ENCODE data around the gene UPF3A.
A peak's percentile ranks its signal among the peaks of the same experiment; 100 is the strongest.

Gene UPF3A

GRCh38 chr13:114264886-114265611, 16.4 kb upstream of the UPF3A start:
- no peak for DNase-seq

- DNase-seq, result no peak
These were observed 15.2 kb upstream of the UPF3A start for GRCh38 chr13:114266241-114266640.

- DNase-seq, result no peak
These were observed 12.8 kb upstream of the UPF3A start for GRCh38 chr13:114268344-114269280.

GRCh38 chr13:114269281-114269770, 12.1 kb upstream of the UPF3A start:
- no peak for DNase-seq

- no peak for DNase-seq
These were observed 8.4 kb upstream of the UPF3A start for GRCh38 chr13:114272977-114273376.

GRCh38 chr13:114275304-114275703, 6.1 kb upstream of the UPF3A start:
- peak; percentile 35 for DNase-seq

- no peak for DNase-seq
These were observed 2.3 kb upstream of the UPF3A start for GRCh38 chr13:114279146-114279545.

- peak; percentile 46 for DNase-seq
These were observed 1.5 kb upstream of the UPF3A start for GRCh38 chr13:114279758-114280355.

- peak; percentile 69 for DNase-seq
These were observed 755 bp downstream of the UPF3A start for GRCh38 chr13:114282041-114282670.

- DNase-seq, result peak; percentile 39
These were observed 2.2 kb downstream of the UPF3A start for GRCh38 chr13:114283576-114283975.

- DNase-seq, result no peak
These were observed 3.3 kb downstream of the UPF3A start for GRCh38 chr13:114284680-114285079.

GRCh38 chr13:114285166-114285808, 3.9 kb downstream of the UPF3A start:
- no peak for DNase-seq

GRCh38 chr13:114286808-114287207, 5.4 kb downstream of the UPF3A start:
- DNase-seq, result no peak

GRCh38 chr13:114288157-114288591, 6.8 kb downstream of the UPF3A start:
- DNase-seq, result no peak

GRCh38 chr13:114296448-114296847, 15.0 kb downstream of the UPF3A start:
- DNase-seq, result no peak

GRCh38 chr13:114296902-114297301, 15.5 kb downstream of the UPF3A start:
- DNase-seq, result no peak

GRCh38 chr13:114298866-114299265, 17.5 kb downstream of the UPF3A start:
- DNase-seq, result no peak

- DNase-seq, result no peak
These were observed 18.4 kb downstream of the UPF3A start for GRCh38 chr13:114299604-114300305.

- DNase-seq, result no peak
These were observed 22.4 kb downstream of the UPF3A start for GRCh38 chr13:114303700-114304327.

GRCh38 chr13:114304346-114305034, 23.1 kb downstream of the UPF3A start:
- DNase-seq, result no peak

GRCh38 chr13:114309086-114309485, 27.7 kb downstream of the UPF3A start:
- no peak for DNase-seq
